Smooth muscle cell of trachea (primary cell): ENCODE measurements around the gene CLDN25. TPM values are rescaled to one million over a fixed set of nuclear protein-coding genes. Genes with fewer than 3 reads are reported as not detected.

Experiments used
- total RNA-seq: library from RNA; depleted of rRNA; stranded (reverse); fragments of >200 nt; gene quantifications from 2 replicates; pipeline ENCODE4 v1.2.1, GENCODE V29; 2014

CLDN25 gene
- not detected in 2 replicates for total RNA-seq

DNA sequence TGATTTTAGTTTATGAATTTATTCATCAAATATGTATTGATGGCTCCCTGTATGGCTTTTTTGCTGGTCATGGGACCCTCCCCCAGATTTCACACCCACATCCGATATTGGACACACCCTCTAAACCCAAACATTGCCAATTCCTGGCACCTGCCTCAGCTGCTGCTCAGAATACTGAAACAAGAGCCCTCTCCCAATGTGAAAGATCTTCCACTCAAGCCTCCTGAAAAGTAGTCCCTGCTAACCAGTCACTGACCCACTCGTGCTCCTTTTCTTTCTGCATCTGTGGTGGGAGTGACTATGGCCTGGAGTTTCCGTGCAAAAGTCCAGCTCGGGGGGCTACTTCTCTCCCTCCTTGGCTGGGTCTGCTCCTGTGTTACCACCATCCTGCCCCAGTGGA lies at the start of gene CLDN25:
Gene CLDN25, plus strand, starts transcription at position 301 of the 400 bp plus-strand sequence. Its CDS starts 0 bp downstream, at position 301.

DNA sequence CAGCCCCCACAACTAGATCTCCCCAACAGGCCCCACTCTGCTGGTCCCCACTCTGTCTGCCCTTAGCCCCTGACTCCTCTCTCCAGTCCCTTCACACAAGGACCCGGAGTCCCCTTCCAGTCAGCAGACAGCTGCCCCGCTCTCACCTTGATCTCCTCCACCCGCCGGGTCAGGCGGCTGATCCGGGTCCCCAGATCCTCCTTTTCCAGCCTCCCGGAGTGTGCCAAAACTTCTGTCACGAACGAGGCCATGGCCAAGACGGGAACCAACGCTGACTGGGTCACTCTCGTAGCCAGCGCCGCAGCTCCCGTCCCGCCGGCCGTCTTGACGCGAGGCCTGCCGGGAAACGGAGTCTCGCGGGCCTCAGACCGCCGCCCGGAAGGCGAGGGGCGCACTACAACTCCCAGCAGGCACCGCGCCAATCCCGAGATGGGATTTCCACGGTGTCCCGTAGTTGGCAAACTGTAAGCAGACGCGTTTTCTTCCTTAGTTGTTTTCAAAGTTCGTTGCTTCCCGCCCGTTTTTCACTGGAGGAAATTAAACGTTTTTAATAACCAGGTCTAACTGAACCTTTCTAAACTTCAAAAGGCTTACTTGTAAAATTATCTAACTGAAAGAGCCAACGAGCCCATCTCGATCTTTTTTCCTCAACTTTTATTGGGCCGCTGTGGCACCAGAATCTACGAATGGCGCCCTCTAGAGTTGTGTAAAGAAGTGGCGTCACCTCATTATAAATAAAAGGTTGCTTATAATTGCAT lies 6.0 kb upstream of the CLDN25 start, which contains the start of gene ZW10:
Gene ZW10, minus strand, starts transcription at position 277 of the 758 bp plus-strand sequence. Its CDS starts 26 bp downstream, at position 251.

Other genes with a start within 250 kb of the CLDN25 start
- under 0.01 and 0.17 TPM in 2 replicates for gene TMPRSS5, start 73.5 kb upstream of the CLDN25 start, total RNA-seq
- 16.9 and 30.1 TPM in 2 replicates for gene ZW10, start 6.1 kb upstream of the CLDN25 start, total RNA-seq
- 28.9 and 30.1 TPM in 2 replicates for gene USP28, start 95.8 kb downstream of the CLDN25 start, total RNA-seq
- gene HTR3B, start 125.0 kb downstream of the CLDN25 start, total RNA-seq, result not detected in 2 replicates
- gene HTR3A, start 195.3 kb downstream of the CLDN25 start, total RNA-seq, result not detected in 2 replicates